22Rv1 (cell line): Measurements from ENCODE around the gene B4GALT6.

Experiments
- CTCF ChIP-seq: fragments of 450-650 bp; IDR thresholded peaks from 2 replicates; pipeline ENCODE4 v1.5.1; 2017; ENCODE audit warnings: mild to moderate bottlenecking
- ZFX ChIP-seq: fragments of 450-650 bp; IDR thresholded peaks from 2 replicates; pipeline ENCODE4 v1.6.1; 2017; ENCODE audit warnings: antibody characterized with exemption, borderline replicate concordance

DNA sequence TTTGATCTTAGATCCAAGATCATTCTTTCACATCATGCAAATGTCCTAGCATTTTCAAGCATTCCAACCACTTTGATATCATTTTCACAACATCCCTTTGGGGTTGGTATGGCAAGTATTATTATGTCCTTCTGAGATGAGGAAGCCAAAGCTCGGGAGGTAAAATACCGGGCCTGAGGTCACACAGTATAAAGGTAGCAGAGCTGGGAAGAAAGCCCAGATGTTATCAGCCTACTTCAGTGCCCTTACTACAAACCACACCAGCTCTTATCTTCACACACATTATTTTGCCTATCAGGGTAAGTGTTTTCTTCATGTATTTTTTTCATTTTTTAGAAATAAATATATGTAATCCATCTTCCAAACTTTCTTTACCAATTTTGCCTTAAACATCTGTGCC, 4.2 kb upstream of the B4GALT6 start:
- TF ChIP-seq CTCF: no peak
- TF ChIP-seq ZFX: no peak
